ENCODE data around the gene SCD5.

Gene SCD5

DNA sequence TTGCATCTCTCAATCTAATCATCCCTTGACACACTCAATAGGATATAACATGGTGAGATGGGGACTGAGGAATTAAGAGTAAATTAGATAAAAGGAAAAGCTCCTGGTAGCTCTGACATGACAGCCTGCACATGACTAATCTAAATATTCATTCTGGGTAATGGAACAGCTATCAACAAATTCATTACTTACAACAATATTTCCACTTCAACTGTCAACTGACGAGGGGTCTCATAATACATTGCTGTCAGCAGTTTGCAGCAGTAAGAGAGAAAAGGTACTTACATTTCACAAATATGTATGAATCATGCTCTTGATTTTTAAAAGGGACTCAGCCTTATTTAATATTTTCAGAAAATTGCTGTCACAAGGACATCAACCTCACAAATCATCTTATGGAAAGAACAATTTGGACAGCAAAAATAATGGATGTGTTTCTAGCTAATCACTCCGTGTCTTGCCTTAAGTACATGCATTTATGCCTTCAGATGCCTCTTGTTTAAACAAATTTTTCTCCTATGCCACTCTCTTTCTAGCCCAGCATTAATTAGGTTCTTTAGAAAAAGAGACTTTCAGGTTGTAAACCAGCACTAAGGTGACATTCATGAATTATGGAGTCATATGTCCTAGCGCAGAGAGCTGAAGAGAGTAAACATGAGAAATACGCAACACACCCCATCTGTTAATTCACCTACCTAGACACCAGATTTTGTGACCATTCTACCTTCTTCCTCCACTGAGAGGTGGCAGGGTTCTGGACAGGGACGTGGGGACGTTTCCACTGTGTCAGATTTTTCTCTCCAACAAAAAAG, 137.2 kb downstream of the SCD5 start:
- TF ChIP-seq ZFX (IDR thresholded peaks at IDR 0.05; ENCODE audit: borderline replicate concordance) = no peak
- no peak for TF ChIP-seq CTCF (IDR thresholded peaks at IDR 0.05)
- H3K27ac ChIP-seq = no peak overlapping the region

DNA sequence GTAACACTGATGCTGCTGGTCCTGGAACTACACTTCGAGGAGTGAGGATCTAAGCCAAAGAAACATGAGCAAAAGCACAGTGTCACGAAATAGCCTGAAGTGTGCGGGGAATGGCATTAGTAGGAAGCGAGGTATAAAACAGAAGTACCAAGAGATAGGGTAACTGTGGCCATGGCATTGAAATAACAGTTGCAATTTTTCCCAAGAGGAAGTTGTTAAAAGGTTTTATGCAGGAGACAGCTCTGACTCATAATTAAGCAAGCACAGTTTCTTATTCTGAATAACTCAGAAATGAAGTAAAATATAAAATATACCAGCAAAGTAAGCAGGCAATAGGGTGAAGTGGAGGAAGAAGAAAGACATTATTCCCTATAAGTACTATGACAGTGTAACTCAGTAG, 146.5 kb downstream of the SCD5 start:
- no peak overlapping the region for H3K27ac ChIP-seq
- no peak for TF ChIP-seq ZFX (IDR thresholded peaks at IDR 0.05; ENCODE audit: borderline replicate concordance)
- TF ChIP-seq CTCF (IDR thresholded peaks at IDR 0.05) = no peak

DNA sequence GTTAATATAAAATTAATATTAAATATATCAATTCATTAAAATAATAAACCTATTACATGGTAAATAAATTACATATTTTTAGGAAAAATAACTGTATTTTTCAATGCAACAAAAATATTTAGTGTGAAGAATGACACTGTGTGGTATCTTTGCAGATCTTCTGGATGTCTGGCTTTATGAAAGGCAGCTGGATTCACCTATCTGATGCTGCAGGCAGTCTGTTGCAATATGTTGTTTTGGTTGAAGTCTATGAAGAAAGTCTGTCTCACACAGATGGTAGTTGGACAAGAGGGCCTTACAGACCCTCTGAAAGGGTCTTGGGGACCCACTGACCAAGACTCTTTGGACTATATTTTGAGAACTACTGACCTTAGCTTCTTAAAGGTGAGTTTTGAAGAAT, 147.7 kb downstream of the SCD5 start:
- TF ChIP-seq ZFX (IDR thresholded peaks at IDR 0.05; ENCODE audit: borderline replicate concordance) = no peak
- no peak overlapping the region for H3K27ac ChIP-seq

DNA sequence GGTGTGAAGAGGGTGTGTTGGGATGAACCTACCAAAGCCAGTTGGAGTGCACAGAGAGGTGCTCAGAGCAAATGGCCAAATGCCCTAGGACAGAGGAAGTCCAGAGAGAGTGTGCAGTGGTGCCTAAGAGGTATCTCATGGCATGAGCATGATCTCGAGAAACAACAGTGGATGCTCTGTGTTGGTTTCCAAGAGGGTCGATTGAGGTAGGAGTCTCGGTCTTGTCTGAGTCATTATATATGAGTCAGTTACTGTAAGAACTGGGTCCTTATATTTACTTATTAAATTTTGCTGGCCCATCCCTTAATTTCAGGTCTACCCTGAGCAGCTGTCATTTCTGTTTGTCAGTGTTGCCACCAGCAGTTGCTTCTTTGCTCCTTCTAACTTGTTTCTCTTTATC, 150.2 kb downstream of the SCD5 start:
- no peak for TF ChIP-seq ZFX (IDR thresholded peaks at IDR 0.05; ENCODE audit: borderline replicate concordance)
- no peak for TF ChIP-seq CTCF (IDR thresholded peaks at IDR 0.05)
- no peak overlapping the region for H3K27ac ChIP-seq

GRCh38 chr4:82645936-82646565, 152.5 kb downstream of the SCD5 start:
- no peak for TF ChIP-seq CTCF (IDR thresholded peaks at IDR 0.05)
- TF ChIP-seq ZFX (IDR thresholded peaks at IDR 0.05; ENCODE audit: borderline replicate concordance) = no peak
- H3K27ac ChIP-seq = no peak overlapping the region

- TF ChIP-seq ZFX (IDR thresholded peaks at IDR 0.05; ENCODE audit: borderline replicate concordance) (no peak), CTCF (IDR thresholded peaks at IDR 0.05) (no peak)
- no peak overlapping the region for H3K27ac ChIP-seq
These were observed 153.9 kb downstream of the SCD5 start for GRCh38 chr4:82644734-82645126.

DNA sequence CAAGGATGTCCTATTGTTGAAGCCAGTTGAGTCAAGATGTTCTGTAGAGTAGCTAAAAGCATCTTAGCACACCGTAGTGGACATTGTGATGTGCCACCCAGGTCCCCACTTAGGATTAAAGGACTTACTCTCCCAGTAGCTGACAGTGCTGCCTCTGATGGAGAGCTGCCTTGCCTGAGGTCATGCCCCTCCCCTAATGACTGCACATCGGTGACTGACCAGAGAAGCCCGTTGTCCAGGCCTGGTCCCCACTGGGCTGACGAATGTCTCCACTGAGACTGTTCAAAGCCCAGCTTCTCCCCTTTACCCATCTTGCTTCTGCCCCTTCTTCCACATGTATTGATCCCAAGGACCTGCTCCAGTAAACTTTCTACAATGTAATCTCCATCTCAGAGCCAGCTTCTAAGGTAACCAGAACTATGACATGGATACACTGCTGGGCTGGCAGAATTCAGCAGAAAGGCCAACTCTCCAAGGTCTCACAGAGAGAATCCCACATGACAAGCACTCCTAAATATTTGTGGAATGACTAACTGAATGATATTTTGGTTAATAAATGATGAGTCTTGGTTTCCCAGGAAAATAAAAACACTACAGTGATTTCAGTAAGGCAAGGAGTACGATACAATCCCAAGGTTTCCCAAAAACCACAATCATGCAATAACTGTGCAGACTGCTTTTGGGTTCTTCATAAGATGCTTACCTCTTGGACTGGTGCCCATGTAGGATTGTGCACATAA, 154.4 kb downstream of the SCD5 start:
- no peak for TF ChIP-seq ZFX (IDR thresholded peaks at IDR 0.05; ENCODE audit: borderline replicate concordance)
- no peak for TF ChIP-seq CTCF (IDR thresholded peaks at IDR 0.05)
- no peak overlapping the region for H3K27ac ChIP-seq

Data from 22Rv1 (cell line).